H54 (cell line): ENCODE measurements around the gene RNF225.
"Not testable (repeated sequence)": the region's sequence is repeated elsewhere in the genome, so short reads cannot be mapped to it uniquely, and the experiment has no call there.

Experiments used
- DNase-seq: peaks from one replicate; pipeline ENCODE4 v3.0.0; 2011; ENCODE audit warnings: low spot score, mixed read lengths; ENCODE audit not compliant: insufficient read length
- FAIRE-seq: peaks from 3 replicates; lab custom pipeline; 2011; peaks lifted over from hg19 to GRCh38; lab: Jason Lieb, UNC
- POLR2A ChIP-seq: IDR thresholded peaks from 2 replicates; pipeline ENCODE4 v1.6.1; 2011; ENCODE audit warnings: low read depth, mild to moderate bottlenecking, low read length

The RNF225 gene

DNA sequence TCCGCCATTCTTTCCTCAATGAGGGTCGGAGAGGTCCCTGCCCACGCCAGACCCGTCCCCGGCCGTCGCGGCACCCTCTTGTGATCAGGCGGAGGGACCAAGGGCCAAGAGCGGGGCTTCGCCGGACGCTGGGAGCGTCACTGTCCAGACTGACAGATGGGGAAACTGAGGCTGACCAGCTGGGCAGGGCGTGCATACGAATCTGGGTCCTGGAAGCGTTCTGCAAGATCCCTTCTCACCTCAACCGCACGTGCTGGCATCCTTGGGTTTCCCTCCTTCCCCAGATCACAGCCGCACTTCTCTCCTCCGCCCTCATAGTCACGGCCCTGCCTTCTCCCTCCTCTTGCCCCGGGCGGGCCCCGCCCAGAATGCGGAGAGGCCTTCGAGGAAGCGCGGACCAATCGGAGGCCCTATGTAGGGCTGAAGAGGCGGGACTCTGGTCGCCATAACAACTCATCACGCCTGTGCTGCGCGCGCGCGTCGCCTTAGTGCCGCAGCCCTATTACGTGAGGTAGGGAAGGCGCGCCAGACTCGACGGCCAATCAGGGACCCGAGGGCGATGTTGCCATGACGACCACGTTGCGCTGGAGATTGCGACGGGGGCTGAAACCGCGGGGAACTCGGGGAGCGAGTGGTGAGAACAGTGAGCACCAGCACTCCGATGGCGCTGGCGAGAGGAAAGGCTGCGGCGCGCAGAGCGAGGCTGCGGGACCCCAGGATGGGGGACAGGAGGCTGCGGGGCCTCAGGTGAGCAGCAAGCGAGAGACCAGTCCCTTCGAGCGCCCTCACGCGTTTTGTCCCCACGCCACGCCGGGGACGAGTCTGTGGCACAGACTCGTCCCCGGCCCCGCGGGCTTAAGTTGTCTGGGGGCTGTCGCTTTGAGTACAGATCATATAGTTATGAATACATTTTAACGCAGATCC is 5.7 kb downstream of the RNF225 start:
- peak; percentile 97 for TF ChIP-seq POLR2A
- FAIRE-seq (peak; percentile 66), DNase-seq (peak; percentile 100)

DNA sequence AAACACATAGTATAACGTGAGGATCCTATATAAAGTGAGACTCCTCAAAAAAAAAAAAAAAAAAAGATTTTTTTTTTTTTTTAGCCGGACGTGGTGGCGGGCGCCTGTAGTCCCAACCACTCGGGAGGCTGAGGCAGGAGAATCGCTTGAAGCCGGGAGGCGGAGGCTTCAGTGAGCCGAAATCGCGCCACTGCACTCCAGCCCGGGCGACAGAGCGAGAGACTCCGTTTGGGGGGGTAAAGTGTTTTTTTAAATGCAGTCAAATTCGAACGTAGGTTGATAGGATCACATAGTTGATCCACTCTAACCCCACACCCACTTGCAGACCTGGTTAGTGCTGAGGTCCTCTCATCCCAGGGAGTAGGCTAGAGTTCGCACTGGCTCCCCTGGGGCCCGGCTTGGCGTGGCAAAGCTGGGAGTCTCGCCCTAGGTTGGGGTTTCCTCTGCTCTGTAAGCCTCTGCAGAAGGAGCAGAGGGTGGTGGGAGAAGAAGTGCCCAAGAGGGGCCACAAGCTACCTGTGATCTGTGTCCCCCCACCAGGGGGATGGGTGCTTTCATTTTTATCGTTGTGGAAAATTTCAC is 6.5 kb downstream of the RNF225 start:
- FAIRE-seq (no peak), DNase-seq (no peak)
- no peak for TF ChIP-seq POLR2A

DNA sequence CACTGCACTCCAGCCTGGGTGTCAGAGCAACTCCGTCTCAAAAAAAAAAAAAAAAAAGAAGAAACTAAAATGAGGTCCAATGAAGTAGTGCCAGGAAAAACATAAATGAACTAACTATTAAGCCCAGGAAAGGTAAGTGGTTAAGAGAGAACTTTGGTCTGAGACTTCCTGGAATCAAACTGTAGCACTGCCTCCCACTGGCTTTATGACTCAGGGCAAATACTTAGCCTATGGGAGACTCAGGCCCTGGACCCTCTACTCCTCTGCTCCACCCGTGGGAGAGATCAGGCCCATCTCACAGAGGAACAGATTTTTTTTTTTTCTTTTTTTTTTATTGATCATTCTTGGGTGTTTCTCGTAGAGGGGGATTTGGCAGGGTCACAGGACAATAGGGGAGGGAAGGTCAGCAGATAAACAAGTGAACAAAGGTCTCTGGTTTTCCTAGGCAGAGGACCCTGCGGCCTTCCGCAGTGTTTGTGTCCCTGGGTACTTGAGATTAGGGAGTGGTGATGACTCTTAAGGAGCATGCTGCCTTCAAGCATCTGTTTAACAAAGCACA is 8.5 kb downstream of the RNF225 start:
- DNase-seq, FAIRE-seq: not testable (repeated sequence)

DNA sequence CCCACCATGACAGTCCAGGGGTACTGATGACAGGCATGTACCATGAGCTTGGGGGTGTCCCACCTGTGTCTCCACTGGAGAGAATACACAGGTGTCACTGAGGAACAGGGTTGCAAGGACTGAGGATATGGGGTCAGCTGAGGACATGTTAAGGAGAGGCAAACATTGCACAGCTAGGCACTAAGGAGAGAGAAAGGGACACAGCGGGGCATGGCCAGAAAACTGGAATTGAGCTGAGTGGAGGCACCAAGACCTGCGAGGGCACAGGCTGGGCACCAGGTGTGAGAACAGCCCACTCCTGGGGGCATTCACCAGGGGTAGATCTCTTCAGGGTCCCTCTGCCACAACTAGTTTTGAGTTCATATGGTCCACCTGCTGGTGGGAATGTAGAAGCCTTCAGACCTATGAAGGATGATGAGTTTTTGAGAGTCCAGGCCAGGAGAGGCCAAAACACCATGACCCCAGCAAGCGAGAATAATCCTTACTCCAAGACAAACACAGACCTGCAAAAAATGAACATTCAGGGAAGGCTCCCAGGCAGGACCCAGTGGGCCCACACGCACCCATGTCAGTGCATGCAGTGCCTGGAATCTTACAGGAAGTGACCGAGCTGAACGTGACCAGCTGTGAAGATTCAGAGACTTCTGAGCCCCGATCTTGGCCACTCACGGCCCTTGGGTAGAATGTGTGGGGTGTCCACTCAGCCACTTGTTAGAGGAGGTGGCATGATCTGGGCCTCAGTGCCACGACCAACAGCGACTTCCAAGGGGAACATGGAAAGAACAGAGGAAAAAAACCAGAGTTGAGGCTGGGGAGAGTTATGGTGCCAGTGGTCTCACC is 11.6 kb downstream of the RNF225 start:
- DNase-seq (no peak), FAIRE-seq (no peak)
- 0 out of 2 replicates have a peak, but pooled peaks have one; percentile 14 for TF ChIP-seq POLR2A

DNA sequence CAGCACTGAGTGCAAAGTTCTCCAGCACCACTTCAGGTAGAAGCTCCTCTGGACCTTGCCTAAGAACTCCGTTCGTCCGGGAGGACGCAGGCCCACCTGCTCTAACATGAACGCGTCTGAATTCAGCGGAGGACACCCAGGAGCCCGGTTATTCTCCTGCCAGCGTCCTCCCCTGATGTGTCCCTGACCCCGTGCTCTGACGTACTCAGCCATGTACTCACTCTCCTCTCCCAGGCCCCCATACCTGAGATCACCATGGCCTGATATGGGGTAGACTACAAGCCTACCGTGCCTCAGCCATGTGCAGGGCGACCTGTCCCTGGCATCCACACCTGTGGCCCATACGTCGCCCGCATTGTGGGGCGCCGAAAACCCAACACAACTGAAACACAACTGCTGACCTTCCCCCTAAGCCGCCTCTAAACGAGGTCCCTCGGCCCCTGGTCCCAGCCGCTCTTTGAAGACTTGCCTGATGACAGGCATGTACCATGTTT is 12.2 kb downstream of the RNF225 start:
- DNase-seq, result no peak
- TF ChIP-seq POLR2A, result no peak
- no peak for FAIRE-seq

DNA sequence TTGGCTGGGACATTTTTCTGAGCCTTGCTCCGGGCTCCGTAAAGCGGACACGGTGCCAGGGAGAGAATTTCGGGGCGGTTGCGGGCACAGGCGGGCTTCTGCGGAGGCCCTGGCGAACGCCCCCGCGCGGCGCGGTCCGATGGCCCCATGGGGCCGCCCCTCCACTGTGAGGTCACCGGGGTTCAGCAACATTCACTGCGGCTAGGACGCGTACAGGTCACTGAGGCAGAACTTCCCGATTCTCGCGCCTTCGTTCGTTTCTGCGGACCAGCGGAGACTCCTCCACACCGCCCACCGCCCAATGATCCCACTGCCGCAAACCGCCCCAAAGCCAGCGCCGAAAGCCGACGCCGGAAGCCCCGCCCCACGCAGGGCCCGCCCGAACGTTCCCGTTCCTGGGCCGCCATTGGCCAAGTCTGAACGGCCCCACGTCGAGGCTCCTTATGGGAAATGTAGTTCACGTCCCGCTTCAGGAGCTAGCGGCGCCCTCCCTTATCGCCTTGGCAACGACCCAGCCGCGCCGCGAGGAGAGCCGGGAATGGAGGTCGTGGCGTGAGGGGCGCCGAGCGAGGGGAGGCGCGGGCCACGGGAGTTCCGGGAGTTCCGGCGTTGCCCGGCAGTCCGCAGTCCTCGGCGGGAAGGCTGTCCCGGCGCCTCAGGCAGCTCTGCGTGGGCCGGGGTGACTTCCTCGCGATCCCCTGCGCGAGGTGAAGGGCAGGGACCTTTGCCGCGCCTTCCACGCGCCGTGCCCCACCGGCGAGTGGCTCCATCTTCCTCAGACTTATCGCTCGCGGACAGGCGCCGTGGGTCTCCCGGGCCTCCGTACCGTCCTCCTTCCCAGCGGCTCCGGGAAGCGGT is 12.9 kb downstream of the RNF225 start, which contains the start of gene ZNF584:
Gene ZNF584, plus strand, starts transcription at position 498 of the 858 bp plus-strand sequence. CDS start 499 bp downstream, outside the sequence.
- FAIRE-seq (no peak), DNase-seq (peak; percentile 95)
- TF ChIP-seq POLR2A, result peak; percentile 98

DNA sequence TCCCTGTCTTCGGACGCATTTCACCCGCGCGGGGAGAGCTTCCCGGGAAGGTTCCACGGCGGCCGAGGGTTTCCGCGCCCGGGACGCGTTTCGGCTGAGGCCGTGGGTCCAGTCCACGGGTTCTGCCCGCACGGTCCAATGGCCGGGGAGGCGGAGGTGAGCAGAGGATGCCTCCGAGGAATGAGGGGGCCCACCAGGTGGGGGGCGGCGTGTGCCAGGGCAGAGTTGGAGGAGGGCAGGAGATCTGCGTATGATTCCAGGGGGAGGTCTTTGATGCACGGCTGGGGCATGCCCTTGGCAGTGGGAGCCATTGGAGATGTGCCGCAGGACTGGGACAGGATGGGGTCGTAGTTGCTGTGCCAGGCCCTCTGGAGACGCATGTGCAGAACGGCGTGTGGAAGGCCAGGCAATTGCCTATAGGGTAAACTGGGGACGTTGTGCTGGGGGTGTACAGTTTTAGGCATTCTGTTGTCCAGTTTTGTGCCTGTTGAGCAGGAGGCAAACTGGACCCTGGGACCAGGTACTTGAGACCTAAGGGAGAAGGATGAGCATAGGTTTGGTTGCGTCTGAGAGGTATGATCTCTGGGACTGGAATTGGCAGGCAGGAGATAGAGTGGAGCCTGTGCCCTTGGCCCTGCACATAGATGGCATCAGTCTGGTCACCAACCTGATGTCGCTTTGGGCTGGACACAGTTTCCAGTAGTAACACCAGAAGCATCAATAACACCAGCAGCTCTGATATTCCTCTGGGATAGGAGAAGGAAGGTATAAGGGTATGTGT is 13.7 kb downstream of the RNF225 start:
- FAIRE-seq (no peak), DNase-seq (no peak)
- peak; percentile 37; the same call in 1 of the 2 replicates for TF ChIP-seq POLR2A

DNA sequence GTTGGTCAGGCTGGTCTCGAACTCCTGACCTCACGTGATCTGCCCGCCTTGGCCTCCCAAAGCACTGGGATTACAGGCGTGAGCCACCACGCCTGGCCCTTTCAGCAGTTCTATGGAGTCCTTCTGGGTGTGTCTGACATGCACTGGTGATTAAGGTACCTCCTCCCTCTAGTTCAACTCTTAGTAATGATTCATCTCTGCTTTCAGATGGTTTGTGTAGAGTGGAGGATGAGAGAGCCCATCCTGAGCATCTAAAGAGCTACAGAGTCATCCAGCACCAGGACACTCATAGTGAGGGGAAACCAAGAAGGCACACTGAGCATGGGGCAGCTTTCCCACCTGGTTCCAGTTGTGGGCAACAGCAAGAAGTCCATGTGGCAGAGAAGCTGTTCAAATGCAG is 21.1 kb downstream of the RNF225 start:
- TF ChIP-seq POLR2A, result no peak
- no peak for FAIRE-seq

DNA sequence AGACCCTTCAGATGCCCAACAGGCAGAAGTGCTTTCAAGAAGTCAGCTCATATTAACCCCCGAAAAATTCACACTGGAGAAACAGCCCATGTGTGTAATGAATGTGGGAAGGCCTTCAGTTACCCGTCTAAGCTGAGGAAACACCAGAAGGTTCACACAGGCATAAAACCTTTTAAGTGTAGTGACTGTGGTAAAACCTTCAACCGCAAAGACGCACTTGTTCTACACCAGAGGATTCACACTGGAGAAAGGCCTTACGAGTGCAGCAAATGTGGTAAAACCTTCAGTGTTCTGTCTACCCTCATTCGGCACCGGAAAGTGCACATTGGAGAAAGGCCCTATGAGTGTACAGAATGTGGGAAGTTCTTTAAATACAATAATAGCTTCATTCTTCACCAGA is 21.6 kb downstream of the RNF225 start:
- no peak for TF ChIP-seq POLR2A
- DNase-seq (no peak), FAIRE-seq (no peak)

More for the DNA sequence above, 21.1 kb downstream of the RNF225 start:
- DNase-seq, result no peak

DNA sequence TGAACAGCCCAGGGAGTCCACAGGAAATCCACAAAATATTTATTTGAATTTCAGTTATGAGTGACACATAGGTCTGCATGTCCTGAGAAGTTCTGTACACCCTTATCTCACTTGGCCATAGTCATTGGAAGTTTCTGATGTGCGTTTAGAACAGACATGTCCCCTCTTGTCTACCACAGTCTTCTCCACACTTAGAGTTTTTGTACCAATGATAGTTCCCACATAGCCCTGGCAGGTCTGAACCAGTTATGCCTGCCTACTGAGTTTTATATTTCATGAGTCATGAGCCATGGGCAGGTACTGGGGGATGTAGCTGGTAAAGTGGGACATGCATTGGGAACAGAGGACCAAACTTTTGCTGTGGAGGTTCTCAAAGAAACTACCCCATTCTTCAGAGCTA is 33.2 kb downstream of the RNF225 start:
- FAIRE-seq (no peak), DNase-seq (no peak)
- TF ChIP-seq POLR2A, result no peak

DNA sequence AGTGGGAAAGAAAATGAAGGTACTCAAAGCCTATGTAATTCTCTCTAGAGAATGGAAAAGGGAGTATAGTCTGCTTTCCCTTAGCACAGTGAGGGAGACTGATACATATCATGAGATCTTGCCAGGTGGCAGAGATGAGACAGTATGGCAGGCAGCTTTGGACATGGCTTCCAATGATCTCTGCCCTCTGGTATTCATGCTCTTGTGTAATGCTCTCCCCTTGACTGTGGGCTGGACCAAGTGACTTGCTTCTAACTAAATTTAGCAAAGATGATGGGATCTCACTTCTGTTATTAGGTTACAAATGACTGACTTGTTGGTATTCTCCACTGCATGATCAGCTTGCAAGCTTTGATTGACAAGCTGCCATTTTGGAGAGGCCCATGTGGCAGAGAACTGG is 34.3 kb downstream of the RNF225 start:
- DNase-seq (no peak), FAIRE-seq (no peak)
- no peak for TF ChIP-seq POLR2A

DNA sequence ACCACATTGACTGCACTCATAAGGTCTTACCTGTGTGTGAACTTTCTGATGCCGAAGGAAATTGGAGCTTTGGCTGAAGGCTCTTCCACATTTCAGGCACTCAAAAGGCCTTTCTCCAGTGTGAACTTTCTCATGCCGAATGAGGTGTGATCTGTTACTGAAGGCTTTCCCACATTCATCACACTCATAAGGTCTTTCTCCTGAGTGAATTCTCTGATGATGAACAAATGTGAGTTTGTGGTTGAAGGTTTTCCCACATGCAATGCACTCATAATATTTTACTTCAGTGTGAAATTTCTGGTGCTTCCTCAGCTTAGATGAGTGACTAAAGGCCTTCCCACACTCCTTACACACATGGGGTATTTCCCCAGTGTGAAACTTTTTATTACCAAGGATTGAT is 38.8 kb downstream of the RNF225 start:
- no peak for FAIRE-seq
- DNase-seq, result no peak
- no peak for TF ChIP-seq POLR2A
